Measurements from ENCODE around the gene EPB41L5.
"Not testable (repeated sequence)": the region's sequence is repeated elsewhere in the genome, so short reads cannot be mapped to it uniquely, and the experiment has no call there.

Gene EPB41L5

GRCh38 chr2:120103723-120104467 lies 91.0 kb downstream of the EPB41L5 start:
- DNase-seq = no peak

GRCh38 chr2:120104772-120105171 lies 91.9 kb downstream of the EPB41L5 start:
- DNase-seq = no peak

- DNase-seq = no peak
Observed at GRCh38 chr2:120105360-120105759, 92.5 kb downstream of the EPB41L5 start.

GRCh38 chr2:120108049-120108448 lies 95.2 kb downstream of the EPB41L5 start:
- DNase-seq = no peak

- no peak for DNase-seq
Observed at GRCh38 chr2:120108749-120109148, 95.9 kb downstream of the EPB41L5 start.

GRCh38 chr2:120109186-120110061 lies 96.5 kb downstream of the EPB41L5 start:
- DNase-seq = no peak

GRCh38 chr2:120110062-120110362 lies 97.1 kb downstream of the EPB41L5 start:
- no peak for DNase-seq

GRCh38 chr2:120110507-120110906 lies 97.6 kb downstream of the EPB41L5 start:
- DNase-seq = no peak

GRCh38 chr2:120111193-120111592 lies 98.3 kb downstream of the EPB41L5 start:
- DNase-seq = no peak

GRCh38 chr2:120118018-120118417 lies 105.1 kb downstream of the EPB41L5 start:
- DNase-seq = no peak

GRCh38 chr2:120118471-120118870 lies 105.6 kb downstream of the EPB41L5 start:
- no peak for DNase-seq

GRCh38 chr2:120121337-120121736 lies 108.5 kb downstream of the EPB41L5 start:
- DNase-seq = not testable (repeated sequence)

- no peak for DNase-seq
Observed at GRCh38 chr2:120123090-120123489, 110.2 kb downstream of the EPB41L5 start.

GRCh38 chr2:120125195-120125594 lies 112.3 kb downstream of the EPB41L5 start:
- no peak for DNase-seq

- DNase-seq = no peak
Observed at GRCh38 chr2:120128216-120128615, 115.3 kb downstream of the EPB41L5 start.

- no peak for DNase-seq
Observed at GRCh38 chr2:120132190-120132589, 119.3 kb downstream of the EPB41L5 start.

- DNase-seq = no peak
Observed at GRCh38 chr2:120132691-120133090, 119.8 kb downstream of the EPB41L5 start.

GRCh38 chr2:120133572-120134244 lies 120.8 kb downstream of the EPB41L5 start:
- no peak for DNase-seq

- DNase-seq = no peak
Observed at GRCh38 chr2:120134263-120134662, 121.4 kb downstream of the EPB41L5 start.

- DNase-seq = not testable (repeated sequence)
Observed at GRCh38 chr2:120135013-120135412, 122.1 kb downstream of the EPB41L5 start.

- no peak for DNase-seq
Observed at GRCh38 chr2:120140866-120141265, 128.0 kb downstream of the EPB41L5 start.

GRCh38 chr2:120141300-120142069 lies 128.6 kb downstream of the EPB41L5 start:
- no peak for DNase-seq

Measured in stimulated activated CD4-positive, alpha-beta T cell treated with anti-CD3 and anti-CD28 coated beads, Interleukin-1b, Interleukin-23, amount 100 ng/mL, for 48 hours (primary cell).